CD4-positive, alpha-beta memory T cell (primary cell): ENCODE data around the gene ZMIZ1. TPM values are rescaled to one million over a fixed set of nuclear protein-coding genes. Genes with fewer than 3 reads are reported as not detected.

Experiments used
- CTCF ChIA-PET: fragments of 350-600 bp; sonication (Branson Sonifier 250); formaldehyde crosslinking; loops from one replicate; lab custom pipeline; 2021; ENCODE audit warnings: inconsistent platforms; ENCODE audit not compliant: partially characterized antibody; lab: Charles Lee
- POLR2A ChIA-PET: fragments of 350-600 bp; sonication (Branson Sonifier 250); formaldehyde crosslinking; loops from one replicate; lab custom pipeline; 2021; ENCODE audit not compliant: partially characterized antibody; lab: Charles Lee
- DNase-seq, 5 donors: peaks; one replicate each; pipeline versions ENCODE4 v3.0.0 to v3.0.0-alpha.2; 2020 to 2022; ENCODE audit warnings: mixed read lengths in 1 of 5
- H3K27ac ChIP-seq: one replicate; pipeline ENCODE4 v1.7.0; 2013; ENCODE audit warnings: low read depth, low read length
- H3K27me3 ChIP-seq: 2 replicates; pipeline ENCODE4 v1.7.0; 2013; ENCODE audit warnings: mild to moderate bottlenecking, low read length, moderate library complexity; ENCODE audit not compliant: insufficient read depth
- H3K36me3 ChIP-seq: 2 replicates; pipeline ENCODE4 v1.7.0; 2013; ENCODE audit warnings: mild to moderate bottlenecking, low read length, moderate library complexity; ENCODE audit not compliant: insufficient read depth
- H3K4me1 ChIP-seq: 2 replicates; pipeline ENCODE4 v1.7.0; 2013; ENCODE audit warnings: mild to moderate bottlenecking, low read length, moderate library complexity; ENCODE audit not compliant: insufficient read depth
- H3K4me3 ChIP-seq, 2 donors: one replicate each; pipeline ENCODE4 v1.7.0; 2013; ENCODE audit warnings: low read length in 2 of 2, mild to moderate bottlenecking in 1 of 2
- H3K9me3 ChIP-seq, 2 donors: one replicate each; pipeline ENCODE4 v1.7.0; 2013; ENCODE audit warnings: low read length in 2 of 2, control low read depth in 1 of 2; ENCODE audit not compliant: control insufficient read depth in 1 of 2
- H3K27ac Mint-ChIP-seq, 7 donors: one replicate each; pipeline ENCODE4 v1.8.0; 2020 to 2021; ENCODE audit warnings: mixed read lengths in 7 of 7, mild to moderate bottlenecking in 6 of 7, inconsistent platforms in 3 of 7, moderate library complexity in 3 of 7
- H3K27me3 Mint-ChIP-seq, 2 donors: one replicate each; pipeline ENCODE4 v1.8.0; 2020 to 2021; ENCODE audit warnings: mixed read lengths in 2 of 2
- H3K36me3 Mint-ChIP-seq, 2 donors: one replicate each; pipeline ENCODE4 v1.8.0; 2020 to 2021; ENCODE audit warnings: mixed read lengths in 2 of 2, inconsistent platforms in 1 of 2, mild to moderate bottlenecking in 1 of 2
- H3K4me1 Mint-ChIP-seq, 4 donors: one replicate each; pipeline ENCODE4 v1.8.0; 2020 to 2021; ENCODE audit warnings: mixed read lengths in 4 of 4, mild to moderate bottlenecking in 1 of 4
- H3K4me3 Mint-ChIP-seq, 8 donors: one replicate each; pipeline ENCODE4 v1.8.0; 2020 to 2021; ENCODE audit warnings: mixed read lengths in 8 of 8, mild to moderate bottlenecking in 7 of 8, moderate library complexity in 6 of 8, inconsistent platforms in 3 of 8
- H3K9me3 Mint-ChIP-seq, 8 donors: one replicate each; pipeline ENCODE4 v1.8.0; 2020 to 2021; ENCODE audit warnings: mixed read lengths in 8 of 8, mild to moderate bottlenecking in 5 of 8, inconsistent platforms in 3 of 8, moderate library complexity in 1 of 8
- intact Hi-C: fragments of 100-400 bp; cut with micrococcal nuclease; formaldehyde crosslinking; loops from one replicate; pipeline ENCODE4 v1.15.1; 2023
- polyA plus RNA-seq, 2 donors: library from polyadenylated mRNA; unstranded; fragments of 300-500 nt; fragmentation: Illumina TruSeq; gene quantifications; one replicate each; pipeline ENCODE4 v1.2.3, GENCODE V29; 2021
- total RNA-seq, 2 experiments: library from RNA; stranded (reverse); gene quantifications; one replicate each; pipeline ENCODE4 v1.2.3, GENCODE V29; 2021

ZMIZ1 gene
- total and polyA plus RNA-seq, 4 experiments from 2014 or later: 0.58 to 25.4 (median 14.0) TPM

DNA sequence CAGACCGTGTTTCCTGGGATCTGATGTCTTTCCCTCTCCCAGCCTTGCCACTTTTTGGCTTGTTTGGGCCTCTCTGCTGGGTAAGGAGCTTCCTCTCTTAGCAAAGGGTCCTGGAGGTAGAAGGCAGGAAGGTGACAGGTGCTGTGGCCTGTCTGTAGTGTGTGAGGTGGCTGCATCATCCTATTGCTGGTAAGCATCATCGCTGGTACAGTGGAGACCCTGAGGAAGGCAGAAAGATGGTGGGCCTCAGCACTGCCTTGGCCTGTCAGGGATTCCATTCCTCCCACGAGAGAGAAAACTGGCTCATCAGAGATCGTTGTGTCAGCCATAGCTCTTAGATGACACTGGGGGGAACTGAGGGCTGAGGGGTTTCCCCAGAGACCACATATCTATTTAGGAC, 46.5 kb downstream of the ZMIZ1 start:
- Histone ChIP-seq H3K27me3 (no peaks in the 10 kb centered on the region), H3K4me1 (peaks cover 42% of the 10 kb centered on the region), H3K27ac (no peak overlapping the region), H3K36me3 (peaks cover 7% of the 10 kb centered on the region), H3K9me3 (no peaks in the 10 kb centered on the region), H3K4me3 (no peak overlapping the region)
- peak overlapping the region in 5 of 7 donors; percentile 36 to 84 (median 57) for H3K27ac Mint-ChIP-seq
- no peaks in the 10 kb centered on the region for H3K9me3 Mint-ChIP-seq
- H3K27me3 Mint-ChIP-seq: no peaks in the 10 kb centered on the region
- H3K4me1 Mint-ChIP-seq: peaks cover 22 to 62% (median 47%) of the 10 kb centered on the region in 4 donors
- ChIA-PET POLR2A (no interaction called here), CTCF (no interaction called here)
- peaks cover 7 to 17% of the 10 kb centered on the region in 2 donors for H3K36me3 Mint-ChIP-seq
- no peak for DNase-seq
- intact Hi-C loops: no loop called here
- peak overlapping the region in 1 of 8 donors; percentile 20 for H3K4me3 Mint-ChIP-seq

DNA sequence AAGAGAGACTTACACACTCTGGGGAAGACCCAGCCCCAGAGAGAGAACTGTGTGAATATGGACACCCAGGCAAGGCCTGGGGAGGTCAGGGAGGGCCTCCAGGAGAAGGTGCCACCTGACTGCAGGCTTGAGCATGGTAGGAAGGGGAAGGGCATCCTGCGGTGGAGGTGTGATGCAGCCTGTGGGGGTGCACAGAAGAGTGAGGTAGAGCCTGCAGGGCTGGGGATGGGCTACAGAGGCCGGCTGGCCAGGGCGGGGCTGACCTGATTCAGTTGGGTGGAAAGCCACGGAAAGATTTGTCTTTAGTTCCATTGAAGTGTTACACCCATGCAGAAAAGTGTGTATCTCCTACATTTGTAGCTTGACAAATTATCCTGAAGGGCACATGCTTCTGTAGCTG, 47.6 kb downstream of the ZMIZ1 start:
- Mint-ChIP-seq H3K4me1 (peaks cover 20 to 59% (median 45%) of the 10 kb centered on the region in 4 donors), H3K9me3 (no peaks in the 10 kb centered on the region), H3K36me3 (peaks cover 13 to 15% of the 10 kb centered on the region in 2 donors), H3K4me3 (peak overlapping the region in 5 of 8 donors; percentile 10 to 76 (median 55)), H3K27me3 (no peaks in the 10 kb centered on the region), H3K27ac (peak overlapping the region in 5 of 7 donors; percentile 38 to 84 (median 55))
- DNase-seq: peak in 1 of 5 donors; percentile 14
- Histone ChIP-seq H3K27me3 (no peaks in the 10 kb centered on the region), H3K9me3 (no peaks in the 10 kb centered on the region), H3K27ac (no peak overlapping the region), H3K4me1 (peaks cover 42% of the 10 kb centered on the region), H3K4me3 (no peak overlapping the region), H3K36me3 (peaks cover 12% of the 10 kb centered on the region)
- intact Hi-C loops: no loop called here
- CTCF ChIA-PET: no interaction called here
- POLR2A ChIA-PET: no interaction called here

DNA sequence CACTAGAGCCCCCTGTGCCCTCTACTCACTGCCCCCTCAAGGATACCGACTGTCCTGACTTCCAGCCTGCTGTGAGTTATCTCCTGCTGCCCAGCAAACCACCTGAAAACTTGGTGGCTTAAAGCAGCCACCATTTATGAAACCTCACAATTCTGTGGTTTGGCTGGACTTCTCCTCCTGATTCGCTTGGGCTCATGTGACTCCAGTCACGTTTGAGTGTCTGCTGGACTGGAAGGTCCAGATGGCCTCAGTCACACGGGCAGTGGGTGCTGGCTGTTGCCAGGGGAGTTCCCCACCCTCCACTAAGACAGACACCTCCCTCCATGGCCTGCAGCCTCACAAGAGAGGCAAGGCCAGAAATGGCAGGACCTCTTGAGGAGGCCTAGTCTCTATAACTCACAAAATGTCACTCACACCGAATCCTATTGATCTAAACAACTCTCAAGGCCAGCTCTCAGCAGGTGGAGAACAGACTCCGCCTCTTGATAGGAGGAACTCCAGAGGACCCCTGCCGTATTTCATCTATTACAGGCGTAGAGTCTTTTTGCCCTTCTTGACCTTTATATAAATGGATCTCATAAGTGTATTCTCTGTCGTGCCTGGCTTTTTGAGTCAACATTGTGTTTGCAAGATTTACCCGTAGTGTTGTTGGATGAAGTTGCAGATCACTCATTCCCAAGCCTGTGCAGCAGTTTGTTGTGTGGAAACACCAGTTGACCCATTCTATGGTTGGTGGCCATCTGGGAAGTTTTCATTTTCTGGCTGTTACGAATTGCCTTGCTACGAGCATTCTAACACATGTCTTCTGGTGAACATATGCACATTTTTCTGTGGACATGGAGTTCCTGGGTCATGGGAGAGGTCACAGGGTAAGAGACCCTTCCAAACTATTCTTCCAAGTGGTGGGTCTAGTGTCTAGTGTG, 48.3 kb downstream of the ZMIZ1 start:
- peaks cover 13 to 15% of the 10 kb centered on the region in 2 donors for H3K36me3 Mint-ChIP-seq
- no peaks in the 10 kb centered on the region for H3K27me3 ChIP-seq
- H3K27me3 Mint-ChIP-seq: no peaks in the 10 kb centered on the region
- peaks cover 16 to 53% (median 40%) of the 10 kb centered on the region in 4 donors for H3K4me1 Mint-ChIP-seq
- H3K4me3 Mint-ChIP-seq: peak overlapping the region in 2 of 8 donors; percentile 0 to 55
- peak overlapping the region in 5 of 7 donors; percentile 14 to 68 (median 66) for H3K27ac Mint-ChIP-seq
- intact Hi-C loops: no loop called here
- peaks cover 12% of the 10 kb centered on the region for H3K36me3 ChIP-seq
- ChIA-PET CTCF (no interaction called here), POLR2A (no interaction called here)
- no peak overlapping the region for H3K27ac ChIP-seq
- H3K4me1 ChIP-seq: peaks cover 42% of the 10 kb centered on the region
- H3K9me3 ChIP-seq: no peaks in the 10 kb centered on the region
- DNase-seq: no peak
- no peaks in the 10 kb centered on the region for H3K9me3 Mint-ChIP-seq
- no peak overlapping the region for H3K4me3 ChIP-seq

DNA sequence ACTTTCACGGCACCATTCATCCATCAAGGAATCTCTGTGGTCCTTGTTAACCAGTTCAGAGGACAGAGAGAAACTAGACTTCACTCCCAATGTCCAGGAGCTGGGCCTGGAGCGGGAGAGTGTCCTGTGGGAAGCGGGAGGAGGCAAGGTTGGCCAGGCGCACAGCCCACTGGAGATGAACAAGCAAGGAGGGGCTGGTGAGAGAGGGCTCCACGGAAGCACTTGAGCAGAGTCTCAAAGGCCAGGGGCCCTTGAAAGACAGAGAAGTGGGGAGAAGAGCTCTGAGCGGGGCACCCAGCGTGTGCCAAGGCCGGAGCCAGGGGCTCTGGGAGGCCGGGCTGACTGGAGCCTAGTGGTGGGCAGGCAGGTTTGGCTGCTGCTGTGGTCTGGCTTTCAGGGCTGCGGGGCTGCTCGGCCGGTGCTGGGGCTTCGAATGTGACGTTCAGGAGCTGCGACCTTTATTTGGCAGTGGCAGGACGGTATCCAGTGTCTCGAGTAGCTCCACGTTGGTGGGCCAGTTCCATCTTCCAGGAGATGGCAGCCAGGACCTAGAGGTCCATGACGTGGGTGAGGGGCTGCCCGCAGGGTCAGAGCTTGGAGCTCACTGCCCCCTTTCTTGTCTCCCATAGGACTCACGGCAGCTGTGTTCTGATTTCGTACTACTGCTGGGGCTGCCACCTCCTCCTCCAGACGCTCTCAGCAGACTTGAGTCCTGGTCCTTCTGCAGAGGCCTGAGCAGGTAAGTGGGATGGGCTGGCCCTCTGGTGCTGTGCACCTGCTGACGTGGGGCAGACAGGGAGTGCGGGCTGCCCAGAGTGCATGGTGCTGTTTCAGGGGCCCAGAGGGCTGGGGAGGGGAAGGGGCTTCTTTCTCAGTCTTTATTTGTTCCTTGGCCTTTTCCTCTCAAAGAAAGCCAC, 49.8 kb downstream of the ZMIZ1 start:
- Mint-ChIP-seq H3K4me1 (peaks cover 16 to 41% (median 32%) of the 10 kb centered on the region in 4 donors), H3K4me3 (no peak overlapping the region), H3K27ac (peak overlapping the region in 2 of 7 donors; percentile 18 to 82), H3K9me3 (no peaks in the 10 kb centered on the region), H3K27me3 (no peaks in the 10 kb centered on the region), H3K36me3 (peaks cover 13 to 15% of the 10 kb centered on the region in 2 donors)
- intact Hi-C loops: no loop called here
- H3K27me3 ChIP-seq: no peaks in the 10 kb centered on the region
- H3K27ac ChIP-seq: no peak overlapping the region
- ChIA-PET CTCF (no interaction called here), POLR2A (no interaction called here)
- no peaks in the 10 kb centered on the region for H3K9me3 ChIP-seq
- no peak for DNase-seq
- peaks cover 35% of the 10 kb centered on the region for H3K4me1 ChIP-seq
- H3K4me3 ChIP-seq: no peak overlapping the region
- H3K36me3 ChIP-seq: peaks cover 12% of the 10 kb centered on the region

DNA sequence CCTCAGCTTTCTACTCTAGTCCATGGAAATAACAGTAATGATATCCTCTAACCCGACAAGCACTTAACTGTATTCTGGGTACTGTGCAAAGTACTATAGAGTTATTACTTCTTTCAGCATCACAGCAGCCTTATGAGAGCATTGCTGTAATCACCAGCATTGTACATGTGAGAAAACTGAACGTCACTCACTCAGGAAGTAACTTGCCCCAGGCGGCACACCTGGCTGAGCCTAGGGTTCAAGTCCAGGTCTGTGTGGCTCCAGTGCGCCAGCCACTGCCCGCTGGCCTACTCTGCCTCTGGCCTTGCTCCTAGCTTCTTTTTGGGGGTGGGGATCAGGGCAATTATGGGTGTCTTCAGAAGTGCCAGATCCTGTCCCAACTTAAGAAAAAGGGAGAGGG, 50.5 kb downstream of the ZMIZ1 start:
- Histone ChIP-seq H3K36me3 (peaks cover 12% of the 10 kb centered on the region), H3K9me3 (no peaks in the 10 kb centered on the region), H3K27me3 (no peaks in the 10 kb centered on the region), H3K27ac (no peak overlapping the region), H3K4me3 (no peak overlapping the region), H3K4me1 (peaks cover 29% of the 10 kb centered on the region)
- Mint-ChIP-seq H3K27ac (peak overlapping the region in 1 of 7 donors; percentile 62), H3K4me1 (peaks cover 13 to 33% (median 27%) of the 10 kb centered on the region in 4 donors), H3K9me3 (no peaks in the 10 kb centered on the region), H3K4me3 (no peak overlapping the region), H3K27me3 (no peaks in the 10 kb centered on the region), H3K36me3 (peaks cover 13 to 20% of the 10 kb centered on the region in 2 donors)
- ChIA-PET CTCF (no interaction called here), POLR2A (no interaction called here)
- intact Hi-C loops: no loop called here
- DNase-seq: no peak

DNA sequence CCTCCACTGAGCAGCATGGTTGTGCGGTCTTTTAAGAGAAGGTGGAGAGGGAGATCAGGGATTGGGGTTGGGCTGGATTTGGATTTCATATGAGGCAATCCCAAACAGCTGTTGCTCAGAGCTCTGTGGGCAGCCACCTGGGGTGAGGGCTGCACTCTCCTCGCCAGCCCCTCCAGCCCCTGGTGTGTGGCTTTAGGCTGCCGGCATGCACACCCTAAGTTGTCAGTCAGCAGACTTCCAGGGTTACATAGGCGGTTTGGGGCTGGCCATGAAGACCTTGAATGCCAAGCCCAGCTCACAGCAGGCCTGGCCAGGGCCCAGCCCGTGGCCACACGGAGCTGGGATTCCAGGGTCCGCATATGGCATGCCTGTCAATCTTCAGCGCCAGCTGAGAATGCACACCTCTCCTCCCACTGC, 54.8 kb downstream of the ZMIZ1 start:
- no peak overlapping the region for H3K4me3 ChIP-seq
- intact Hi-C loops: no loop called here
- peaks cover 0 to 16% (median 9%) of the 10 kb centered on the region in 4 donors for H3K4me1 Mint-ChIP-seq
- H3K27ac Mint-ChIP-seq: peak overlapping the region in 3 of 7 donors; percentile 53 to 69 (median 60)
- H3K27me3 ChIP-seq: no peaks in the 10 kb centered on the region
- H3K4me3 Mint-ChIP-seq: no peak overlapping the region
- ChIA-PET CTCF (interaction anchor here (1.5 kb wide), 1 partner anchor 16 kb away, joined by 5 read pairs; no protein-coding TSS in a partner anchor), POLR2A (interaction anchor here (0.6 kb wide), 1 partner anchor 31 kb away, joined by 3 read pairs; no protein-coding TSS in a partner anchor)
- H3K9me3 ChIP-seq: no peaks in the 10 kb centered on the region
- no peak for DNase-seq
- H3K27me3 Mint-ChIP-seq: no peaks in the 10 kb centered on the region
- no peak overlapping the region for H3K27ac ChIP-seq
- peaks cover 13 to 26% of the 10 kb centered on the region in 2 donors for H3K36me3 Mint-ChIP-seq
- no peaks in the 10 kb centered on the region for H3K4me1 ChIP-seq
- no peaks in the 10 kb centered on the region for H3K9me3 Mint-ChIP-seq
- peaks cover 15% of the 10 kb centered on the region for H3K36me3 ChIP-seq
